ENCODE data around the gene CAMK2A. TPM values are rescaled to one million over a fixed set of nuclear protein-coding genes. Genes with fewer than 3 reads are reported as not detected.
"Not testable (repeated sequence)": the region's sequence is repeated elsewhere in the genome, so short reads cannot be mapped to it uniquely, and the experiment has no call there.

CAMK2A gene
- total RNA-seq, 2 experiments from 2014 or later, result not detected

DNA sequence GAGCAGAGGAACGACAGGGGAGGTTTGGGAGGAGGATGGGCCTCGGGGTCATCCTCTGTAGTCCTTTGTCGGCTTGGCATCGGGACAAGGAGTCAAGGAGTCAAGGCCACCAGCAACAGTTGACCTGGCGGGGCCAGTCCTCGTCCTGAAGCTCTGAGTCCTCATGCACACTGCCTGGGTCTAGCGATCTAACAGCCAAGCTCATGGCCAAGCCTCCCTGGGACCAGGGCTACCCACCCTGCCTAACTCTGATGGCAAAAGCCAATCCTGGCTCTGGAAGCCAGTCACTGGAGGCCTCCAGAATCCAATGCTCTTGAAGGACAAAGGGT, 49.8 kb downstream of the CAMK2A start:
- no peaks in the 10 kb centered on the region for H3K4me1 Mint-ChIP-seq (ENCODE audit: low read depth)
- no peaks in the 10 kb centered on the region for H3K36me3 Mint-ChIP-seq
- no peak overlapping the region for H3K27ac Mint-ChIP-seq
- H3K4me3 Mint-ChIP-seq, result no peak overlapping the region
- intact Hi-C loops (cut with micrococcal nuclease), result no loop called here
- ChIA-PET CTCF (no interaction called here), POLR2A (no interaction called here)
- no peaks in the 10 kb centered on the region for H3K9me3 Mint-ChIP-seq
- H3K27me3 Mint-ChIP-seq, result no peaks in the 10 kb centered on the region
- no peak for DNase-seq

DNA sequence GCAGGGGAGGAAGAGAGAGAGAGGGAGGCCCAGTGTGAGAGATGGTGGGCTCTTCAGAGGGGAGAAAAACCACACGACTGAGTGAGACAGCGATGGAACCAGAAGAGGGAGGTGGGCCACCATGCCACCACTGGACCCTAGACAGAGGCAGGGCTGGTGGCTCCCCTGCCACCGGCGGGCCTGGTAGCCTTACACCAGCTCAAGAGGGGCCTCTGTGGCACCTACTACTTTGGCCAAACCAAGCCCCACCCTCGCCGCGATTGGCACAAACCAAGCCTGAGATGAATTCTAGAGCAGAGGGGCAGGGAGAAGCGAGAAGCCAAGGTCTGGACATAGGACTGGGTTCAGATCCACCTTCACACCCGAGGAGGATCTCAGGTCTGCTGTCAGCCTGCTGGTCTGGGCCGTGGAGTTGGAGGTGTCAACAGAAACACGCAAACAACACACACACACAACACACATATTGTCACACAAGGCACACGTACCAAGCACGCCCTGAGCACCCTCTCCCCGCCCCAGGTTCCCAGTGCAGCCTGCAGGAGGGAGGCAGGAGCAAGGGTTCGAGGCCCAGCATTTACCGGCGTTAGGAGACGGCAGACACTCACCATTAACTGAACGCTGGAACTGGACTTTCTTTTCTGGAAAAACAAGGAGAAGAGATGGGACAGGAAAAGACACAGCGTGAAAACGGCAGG, 50.3 kb downstream of the CAMK2A start:
- Mint-ChIP-seq H3K9me3 (no peaks in the 10 kb centered on the region), H3K4me3 (no peak overlapping the region), H3K4me1 (ENCODE audit: low read depth) (no peaks in the 10 kb centered on the region), H3K27ac (no peak overlapping the region), H3K27me3 (no peaks in the 10 kb centered on the region), H3K36me3 (no peaks in the 10 kb centered on the region)
- no peak for DNase-seq
- ChIA-PET CTCF (no interaction called here), POLR2A (no interaction called here)
- intact Hi-C loops (cut with micrococcal nuclease), result no loop called here

DNA sequence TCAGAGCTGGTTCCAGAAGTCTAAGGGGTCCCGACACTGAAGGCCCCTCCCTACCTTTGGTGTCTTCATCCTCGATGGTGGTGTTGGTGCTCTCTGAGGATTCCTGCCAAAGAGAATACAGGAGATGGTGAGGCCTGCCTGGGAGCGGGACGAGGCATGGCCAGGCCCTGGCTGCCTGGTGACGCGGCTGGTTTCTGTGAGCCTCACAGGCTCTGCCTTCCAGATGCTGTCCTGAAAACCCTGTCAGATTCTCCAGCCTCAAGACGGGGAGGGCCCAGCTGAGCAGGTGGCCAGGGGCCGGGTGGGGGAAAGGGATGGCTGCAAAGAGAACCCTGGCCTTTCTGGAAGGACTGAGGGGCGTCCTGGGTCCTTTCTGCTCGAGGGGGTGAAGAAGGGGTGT, 50.9 kb downstream of the CAMK2A start:
- no peak overlapping the region for H3K4me3 Mint-ChIP-seq
- no peaks in the 10 kb centered on the region for H3K9me3 Mint-ChIP-seq
- no peak overlapping the region for H3K27ac Mint-ChIP-seq
- intact Hi-C loops (cut with micrococcal nuclease), result no loop called here
- H3K36me3 Mint-ChIP-seq, result no peaks in the 10 kb centered on the region
- ChIA-PET CTCF (no interaction called here), POLR2A (no interaction called here)
- DNase-seq, result no peak
- no peaks in the 10 kb centered on the region for H3K4me1 Mint-ChIP-seq (ENCODE audit: low read depth)
- no peaks in the 10 kb centered on the region for H3K27me3 Mint-ChIP-seq

- Mint-ChIP-seq H3K4me3 (no peak overlapping the region), H3K27ac (no peak overlapping the region), H3K27me3 (no peaks in the 10 kb centered on the region), H3K4me1 (ENCODE audit: low read depth) (no peaks in the 10 kb centered on the region), H3K9me3 (no peaks in the 10 kb centered on the region), H3K36me3 (no peaks in the 10 kb centered on the region)
- ChIA-PET CTCF (no interaction called here), POLR2A (no interaction called here)
- no peak for DNase-seq
- intact Hi-C loops (cut with micrococcal nuclease), result no loop called here
These were observed 52.4 kb downstream of the CAMK2A start for GRCh38 chr5:150236981-150237754.

GRCh38 chr5:150236313-150236712, 53.3 kb downstream of the CAMK2A start:
- ChIA-PET POLR2A (interaction anchor here (0.6 kb wide), 1 partner anchor 73 kb away, joined by 3 read pairs; no protein-coding TSS in a partner anchor), CTCF (no interaction called here)
- H3K36me3 Mint-ChIP-seq, result no peaks in the 10 kb centered on the region
- no peaks in the 10 kb centered on the region for H3K4me1 Mint-ChIP-seq (ENCODE audit: low read depth)
- intact Hi-C loops (cut with micrococcal nuclease), result no loop called here
- no peak overlapping the region for H3K27ac Mint-ChIP-seq
- DNase-seq, result no peak
- H3K27me3 Mint-ChIP-seq, result no peaks in the 10 kb centered on the region
- H3K4me3 Mint-ChIP-seq, result no peak overlapping the region
- H3K9me3 Mint-ChIP-seq, result no peaks in the 10 kb centered on the region

DNA sequence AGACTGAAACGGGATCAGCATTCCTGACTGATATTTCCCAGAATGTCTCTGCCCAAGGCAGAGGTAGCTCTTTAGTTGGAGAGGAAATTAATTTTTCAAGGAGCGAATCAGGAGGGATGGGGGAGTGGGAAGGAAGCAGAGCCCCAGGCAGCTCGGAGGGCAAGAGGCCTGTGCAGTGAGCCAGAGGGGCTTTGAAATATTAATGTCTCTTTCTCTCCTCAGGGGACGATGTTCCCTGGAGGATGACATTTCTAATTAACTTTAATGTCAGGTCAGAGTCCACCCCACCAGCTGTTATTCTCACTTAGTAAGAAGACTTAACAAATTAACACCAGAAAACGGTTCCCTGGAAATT, 54.1 kb downstream of the CAMK2A start:
- Mint-ChIP-seq H3K27ac (no peak overlapping the region), H3K9me3 (no peaks in the 10 kb centered on the region), H3K27me3 (no peaks in the 10 kb centered on the region), H3K4me3 (no peak overlapping the region), H3K4me1 (ENCODE audit: low read depth) (no peaks in the 10 kb centered on the region), H3K36me3 (no peaks in the 10 kb centered on the region)
- DNase-seq, result no peak
- intact Hi-C loops (cut with micrococcal nuclease), result no loop called here
- POLR2A ChIA-PET, result interaction anchor here (0.6 kb wide), 1 partner anchor 73 kb away, joined by 3 read pairs; no protein-coding TSS in a partner anchor
- CTCF ChIA-PET, result no interaction called here

DNA sequence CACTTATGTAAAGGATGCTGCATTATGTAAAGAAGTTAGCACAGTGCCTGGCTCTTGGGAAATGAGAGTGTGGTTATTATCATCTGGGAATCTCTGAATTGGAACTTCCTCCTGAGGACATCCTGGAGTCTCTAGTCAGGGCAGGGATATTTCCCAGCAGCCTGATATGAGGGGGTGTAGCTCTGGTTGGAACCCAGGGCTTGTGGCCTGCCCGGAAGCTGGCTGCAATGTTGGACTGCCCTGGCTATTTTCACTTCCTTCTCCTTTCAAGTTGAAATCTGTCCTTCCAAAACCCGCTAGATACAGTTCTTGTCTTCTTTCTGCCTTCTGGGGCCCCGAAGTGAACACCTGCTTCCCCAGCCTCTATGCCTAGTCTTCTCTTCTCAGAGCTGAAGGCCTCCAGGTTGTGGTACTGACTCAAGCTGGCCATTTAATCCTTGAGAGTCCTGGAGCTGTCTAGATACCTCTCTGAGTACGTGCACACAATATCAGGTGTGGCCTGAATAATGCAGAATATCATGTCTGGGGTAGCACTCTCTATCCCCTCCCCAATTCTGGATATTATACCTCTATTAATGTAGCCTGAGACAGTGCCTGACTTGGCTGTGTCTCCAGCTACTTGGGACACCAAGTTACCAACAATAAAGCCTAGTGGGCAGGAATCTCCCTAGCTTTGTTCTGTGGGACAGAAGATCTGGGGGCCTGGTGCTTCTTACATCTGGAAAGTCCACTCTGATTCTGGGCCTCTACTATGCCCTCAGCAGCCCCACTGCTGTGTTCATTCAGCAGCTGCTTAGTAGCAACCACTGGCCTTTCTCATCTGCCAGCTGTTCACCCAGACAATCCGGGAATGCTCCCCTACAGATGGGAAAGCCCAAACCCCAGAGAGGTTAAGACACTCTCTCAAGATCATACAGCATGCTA, 54.7 kb downstream of the CAMK2A start:
- H3K27ac Mint-ChIP-seq, result no peak overlapping the region
- intact Hi-C loops (cut with micrococcal nuclease), result no loop called here
- CTCF ChIA-PET, result interaction anchor here (0.7 kb wide), 1 partner anchor 17 kb away, joined by 3 read pairs; no protein-coding TSS in a partner anchor
- H3K27me3 Mint-ChIP-seq, result no peaks in the 10 kb centered on the region
- H3K4me3 Mint-ChIP-seq, result no peak overlapping the region
- no peaks in the 10 kb centered on the region for H3K4me1 Mint-ChIP-seq (ENCODE audit: low read depth)
- no peak for DNase-seq
- POLR2A ChIA-PET, result no interaction called here
- no peaks in the 10 kb centered on the region for H3K9me3 Mint-ChIP-seq
- no peaks in the 10 kb centered on the region for H3K36me3 Mint-ChIP-seq

DNA sequence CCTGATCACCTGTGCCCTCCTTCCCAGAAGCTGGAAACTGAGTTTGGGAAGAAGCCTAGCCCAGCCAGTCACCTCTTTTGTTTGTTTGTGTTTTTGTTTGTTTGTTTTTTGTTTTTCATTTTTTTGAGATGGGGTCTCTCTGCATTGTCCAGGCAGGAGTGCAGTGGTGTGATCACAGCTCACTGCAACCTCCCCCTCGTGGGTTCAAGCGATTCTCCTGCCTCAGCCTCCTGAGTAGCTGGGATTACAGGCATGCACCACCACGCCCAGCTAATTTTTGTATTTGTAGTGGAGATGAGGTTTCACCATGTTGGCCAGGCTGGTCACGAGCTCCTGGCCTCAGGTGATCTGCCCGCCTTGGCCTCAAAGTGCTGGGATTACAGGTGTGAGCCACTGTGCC, 55.9 kb downstream of the CAMK2A start:
- H3K27me3 Mint-ChIP-seq; DNase-seq; intact Hi-C loops (cut with micrococcal nuclease); POLR2A ChIA-PET; H3K4me1 Mint-ChIP-seq (ENCODE audit: low read depth); H3K27ac Mint-ChIP-seq; H3K9me3 Mint-ChIP-seq; H3K4me3 Mint-ChIP-seq; H3K36me3 Mint-ChIP-seq: not testable (repeated sequence)
- CTCF ChIA-PET, result interaction anchor here (1.2 to 1.3 kb wide), 2 partner anchors 10 to 15 kb away, joined by 3 to 4 read pairs; no protein-coding TSS in a partner anchor

DNA sequence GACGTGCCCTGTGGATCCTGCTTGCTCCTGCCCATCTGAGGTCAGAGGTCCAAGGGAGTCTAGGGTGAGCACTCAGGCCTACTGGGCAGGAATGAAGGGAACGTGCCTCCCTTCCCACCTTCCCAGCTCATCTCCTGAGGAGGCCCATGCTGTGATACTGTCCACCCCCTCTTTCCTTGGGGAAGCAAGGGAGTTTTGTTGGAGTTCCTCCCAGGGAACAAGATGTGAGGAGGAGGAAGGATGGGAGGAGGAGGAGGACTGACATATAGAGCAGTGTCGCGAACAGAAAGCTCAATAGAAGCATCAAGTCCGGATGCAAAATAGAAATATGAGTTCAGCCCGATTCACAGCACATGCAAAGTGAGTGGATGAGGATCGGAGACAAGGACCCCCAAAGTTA, 58.7 kb downstream of the CAMK2A start:
- no peaks in the 10 kb centered on the region for H3K4me1 Mint-ChIP-seq (ENCODE audit: low read depth)
- DNase-seq, result no peak
- H3K4me3 Mint-ChIP-seq, result no peak overlapping the region
- ChIA-PET CTCF (no interaction called here), POLR2A (no interaction called here)
- H3K27me3 Mint-ChIP-seq, result no peaks in the 10 kb centered on the region
- intact Hi-C loops (cut with micrococcal nuclease), result no loop called here
- H3K27ac Mint-ChIP-seq, result no peak overlapping the region
- H3K9me3 Mint-ChIP-seq, result no peaks in the 10 kb centered on the region
- H3K36me3 Mint-ChIP-seq, result no peaks in the 10 kb centered on the region

DNA sequence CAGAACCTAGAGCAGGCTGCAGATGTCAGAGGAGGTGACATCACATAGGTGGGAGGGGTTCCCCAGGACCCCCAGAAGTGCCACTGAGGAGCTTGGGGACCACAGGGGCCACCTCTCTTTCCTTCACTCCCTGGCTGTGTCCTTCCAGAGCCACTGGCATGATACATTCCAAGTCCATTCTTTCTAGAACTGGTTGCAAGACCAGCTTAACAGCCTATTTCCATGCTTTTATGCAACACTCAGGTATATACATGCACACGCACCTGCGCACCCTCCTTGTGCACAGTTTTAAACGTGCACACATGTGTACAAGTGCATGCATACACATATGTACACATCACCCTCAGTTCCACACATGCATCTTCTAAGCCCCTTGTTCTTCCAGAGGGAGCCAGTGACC, 60.0 kb downstream of the CAMK2A start:
- no peaks in the 10 kb centered on the region for H3K27me3 Mint-ChIP-seq
- ChIA-PET POLR2A (no interaction called here), CTCF (interaction anchor here (0.8 to 2.8 kb wide), 2 partner anchors 11 kb away, joined by 3 to 9 read pairs; no protein-coding TSS in a partner anchor)
- no peaks in the 10 kb centered on the region for H3K9me3 Mint-ChIP-seq
- intact Hi-C loops (cut with micrococcal nuclease), result no loop called here
- no peak overlapping the region for H3K27ac Mint-ChIP-seq
- no peak overlapping the region for H3K4me3 Mint-ChIP-seq
- no peaks in the 10 kb centered on the region for H3K36me3 Mint-ChIP-seq
- no peak for DNase-seq
- no peaks in the 10 kb centered on the region for H3K4me1 Mint-ChIP-seq (ENCODE audit: low read depth)

GRCh38 chr5:150227606-150228273, 61.8 kb downstream of the CAMK2A start:
- no peak for DNase-seq
- CTCF ChIA-PET, result interaction anchor here (2.8 kb wide), 1 partner anchor 9 kb away, joined by 9 read pairs; no protein-coding TSS in a partner anchor
- no peak overlapping the region for H3K27ac Mint-ChIP-seq
- H3K27me3 Mint-ChIP-seq, result no peaks in the 10 kb centered on the region
- no peak overlapping the region for H3K4me3 Mint-ChIP-seq
- H3K4me1 Mint-ChIP-seq (ENCODE audit: low read depth), result no peaks in the 10 kb centered on the region
- H3K9me3 Mint-ChIP-seq, result no peaks in the 10 kb centered on the region
- no peaks in the 10 kb centered on the region for H3K36me3 Mint-ChIP-seq
- POLR2A ChIA-PET, result no interaction called here
- intact Hi-C loops (cut with micrococcal nuclease), result no loop called here

GRCh38 chr5:150227036-150227435, 62.5 kb downstream of the CAMK2A start:
- POLR2A ChIA-PET, result no interaction called here

More at GRCh38 chr5:150227036-150227435, 62.5 kb downstream of the CAMK2A start:
- intact Hi-C loops (cut with micrococcal nuclease), result no loop called here
- CTCF ChIA-PET, result interaction anchor here (2.8 kb wide), 1 partner anchor 8 kb away, joined by 9 read pairs; no protein-coding TSS in a partner anchor
- Mint-ChIP-seq H3K27me3 (no peaks in the 10 kb centered on the region), H3K9me3 (no peaks in the 10 kb centered on the region), H3K36me3 (no peaks in the 10 kb centered on the region), H3K27ac (no peak overlapping the region), H3K4me1 (ENCODE audit: low read depth) (no peaks in the 10 kb centered on the region), H3K4me3 (no peak overlapping the region)
- no peak for DNase-seq

All from activated CD4-positive, alpha-beta memory T cell treated with anti-CD3 and anti-CD28 coated beads for 36 hours (primary cell).